ENCODE results near the gene IL16.
"Not testable (repeated sequence)": the region's sequence is repeated elsewhere in the genome, so short reads cannot be mapped to it uniquely, and the experiment has no call there.

The IL16 gene

GRCh38 chr15:81311752-81312464, 115.2 kb downstream of the IL16 start:
- no peak for DNase-seq (ENCODE audit: low read depth in 2 of 2)

GRCh38 chr15:81312790-81313543, 116.3 kb downstream of the IL16 start:
- no peak for DNase-seq (ENCODE audit: low read depth in 2 of 2)

- DNase-seq (ENCODE audit: low read depth in 2 of 2): no peak
These were observed 117.0 kb downstream of the IL16 start for GRCh38 chr15:81313686-81314085.

GRCh38 chr15:81314378-81314777, 117.7 kb downstream of the IL16 start:
- DNase-seq (ENCODE audit: low read depth in 2 of 2): no peak

GRCh38 chr15:81315452-81316175, 118.9 kb downstream of the IL16 start:
- DNase-seq (ENCODE audit: low read depth in 2 of 2): no peak

GRCh38 chr15:81316267-81316666, 119.6 kb downstream of the IL16 start:
- no peak for DNase-seq (ENCODE audit: low read depth in 2 of 2)

- no peak for DNase-seq (ENCODE audit: low read depth in 2 of 2)
These were observed 121.0 kb downstream of the IL16 start for GRCh38 chr15:81317642-81318017.

GRCh38 chr15:81321667-81322066, 125.0 kb downstream of the IL16 start:
- no peak for DNase-seq (ENCODE audit: low read depth in 2 of 2)

GRCh38 chr15:81322676-81323253, 126.1 kb downstream of the IL16 start:
- DNase-seq (ENCODE audit: low read depth in 2 of 2): no peak

GRCh38 chr15:81323559-81323943, 126.9 kb downstream of the IL16 start:
- no peak for DNase-seq (ENCODE audit: low read depth in 2 of 2)

GRCh38 chr15:81323944-81324881, 127.5 kb downstream of the IL16 start, which contains the start of gene STARD5:
Gene STARD5 (minus strand): TSS chr15:81324141. CDS start chr15:81324099, 42 bp downstream.
- DNase-seq (ENCODE audit: low read depth in 2 of 2): peak; percentile 95 to 99

GRCh38 chr15:81326466-81327212, 130.0 kb downstream of the IL16 start:
- DNase-seq (ENCODE audit: low read depth in 2 of 2): no peak

GRCh38 chr15:81327516-81327915, 130.8 kb downstream of the IL16 start:
- DNase-seq (ENCODE audit: low read depth in 2 of 2): no peak

- no peak for DNase-seq (ENCODE audit: low read depth in 2 of 2)
These were observed 132.8 kb downstream of the IL16 start for GRCh38 chr15:81329446-81329845.

GRCh38 chr15:81330366-81331090, 133.8 kb downstream of the IL16 start:
- no peak for DNase-seq (ENCODE audit: low read depth in 2 of 2)

GRCh38 chr15:81331141-81331540, 134.5 kb downstream of the IL16 start:
- not testable (repeated sequence) for DNase-seq (ENCODE audit: low read depth in 2 of 2)

- DNase-seq (ENCODE audit: low read depth in 2 of 2): no peak
These were observed 134.9 kb downstream of the IL16 start for GRCh38 chr15:81331600-81331999.

GRCh38 chr15:81332326-81332725, 135.6 kb downstream of the IL16 start:
- no peak for DNase-seq (ENCODE audit: low read depth in 2 of 2)

- no peak for DNase-seq (ENCODE audit: low read depth in 2 of 2)
These were observed 136.7 kb downstream of the IL16 start for GRCh38 chr15:81333363-81333762.
